Bronchial epithelial cell (primary cell): ENCODE measurements around the gene PLXNA4. TPM values are rescaled to one million over a fixed set of nuclear protein-coding genes. Genes with fewer than 3 reads are reported as not detected.

Source experiments
- DNase-seq: peaks from one replicate; pipeline ENCODE4 v3.0.0-alpha.2; 2010; ENCODE audit warnings: low read depth
- FAIRE-seq: peaks from 2 replicates; lab custom pipeline; 2011; peaks lifted over from hg19 to GRCh38; lab: Jason Lieb, UNC
- H3K27me3 ChIP-seq: 2 replicates; pipeline ENCODE4 v1.5.1; 2011; ENCODE audit warnings: low read length; ENCODE audit not compliant: control insufficient read depth, insufficient read depth
- H3K36me3 ChIP-seq: 2 replicates; pipeline ENCODE4 v1.5.1; 2011; ENCODE audit warnings: low read length; ENCODE audit not compliant: control insufficient read depth, insufficient read depth
- H3K4me3 ChIP-seq: 2 replicates; pipeline ENCODE4 v1.5.1; 2011; ENCODE audit warnings: mild to moderate bottlenecking, low read depth, low read length, control low read depth
- total RNA-seq: library from RNA; depleted of rRNA; stranded (reverse); fragments of >200 nt; gene quantifications from 2 replicates; pipeline ENCODE4 v1.2.1, GENCODE V29; 2014
- TF ChIP-seq, protein P1 (sequence below): IDR thresholded peaks from 2 replicates; pipeline ENCODE4 v1.5.1; 2011; ENCODE audit warnings: mild to moderate bottlenecking, moderate library complexity, low read length, control low read depth, inconsistent platforms; ENCODE audit not compliant: insufficient read depth, severe bottlenecking

Gene PLXNA4
- total RNA-seq, 1 donor from 2014 or later, result under 0.01 TPM

DNA sequence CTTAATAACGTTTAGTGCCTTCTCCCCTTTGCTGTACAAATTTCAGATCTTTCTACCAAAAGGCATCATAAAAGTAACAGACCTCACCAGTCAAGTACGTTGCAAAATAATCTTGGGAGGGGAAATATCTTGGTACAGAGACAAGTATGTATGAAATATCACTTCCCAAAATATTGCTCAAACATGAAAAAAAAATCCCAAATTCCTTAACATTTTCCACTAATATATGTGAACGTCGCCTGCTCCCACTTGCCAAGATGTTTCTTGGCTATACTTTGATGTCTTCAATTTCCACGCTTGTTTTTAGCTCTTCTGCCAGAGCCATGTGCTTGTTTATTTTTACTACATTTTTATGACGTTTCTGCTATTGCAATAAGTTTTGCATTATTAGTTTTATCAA lies 223.5 kb downstream of the PLXNA4 start:
- no peak overlapping the region for H3K4me3 ChIP-seq
- H3K27me3 ChIP-seq, result no peaks in the 10 kb centered on the region
- H3K36me3 ChIP-seq, result no peaks in the 10 kb centered on the region
- no peak for DNase-seq
- TF ChIP-seq, protein P1, sequence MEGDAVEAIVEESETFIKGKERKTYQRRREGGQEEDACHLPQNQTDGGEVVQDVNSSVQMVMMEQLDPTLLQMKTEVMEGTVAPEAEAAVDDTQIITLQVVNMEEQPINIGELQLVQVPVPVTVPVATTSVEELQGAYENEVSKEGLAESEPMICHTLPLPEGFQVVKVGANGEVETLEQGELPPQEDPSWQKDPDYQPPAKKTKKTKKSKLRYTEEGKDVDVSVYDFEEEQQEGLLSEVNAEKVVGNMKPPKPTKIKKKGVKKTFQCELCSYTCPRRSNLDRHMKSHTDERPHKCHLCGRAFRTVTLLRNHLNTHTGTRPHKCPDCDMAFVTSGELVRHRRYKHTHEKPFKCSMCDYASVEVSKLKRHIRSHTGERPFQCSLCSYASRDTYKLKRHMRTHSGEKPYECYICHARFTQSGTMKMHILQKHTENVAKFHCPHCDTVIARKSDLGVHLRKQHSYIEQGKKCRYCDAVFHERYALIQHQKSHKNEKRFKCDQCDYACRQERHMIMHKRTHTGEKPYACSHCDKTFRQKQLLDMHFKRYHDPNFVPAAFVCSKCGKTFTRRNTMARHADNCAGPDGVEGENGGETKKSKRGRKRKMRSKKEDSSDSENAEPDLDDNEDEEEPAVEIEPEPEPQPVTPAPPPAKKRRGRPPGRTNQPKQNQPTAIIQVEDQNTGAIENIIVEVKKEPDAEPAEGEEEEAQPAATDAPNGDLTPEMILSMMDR, result no peak
- FAIRE-seq, result no peak

DNA sequence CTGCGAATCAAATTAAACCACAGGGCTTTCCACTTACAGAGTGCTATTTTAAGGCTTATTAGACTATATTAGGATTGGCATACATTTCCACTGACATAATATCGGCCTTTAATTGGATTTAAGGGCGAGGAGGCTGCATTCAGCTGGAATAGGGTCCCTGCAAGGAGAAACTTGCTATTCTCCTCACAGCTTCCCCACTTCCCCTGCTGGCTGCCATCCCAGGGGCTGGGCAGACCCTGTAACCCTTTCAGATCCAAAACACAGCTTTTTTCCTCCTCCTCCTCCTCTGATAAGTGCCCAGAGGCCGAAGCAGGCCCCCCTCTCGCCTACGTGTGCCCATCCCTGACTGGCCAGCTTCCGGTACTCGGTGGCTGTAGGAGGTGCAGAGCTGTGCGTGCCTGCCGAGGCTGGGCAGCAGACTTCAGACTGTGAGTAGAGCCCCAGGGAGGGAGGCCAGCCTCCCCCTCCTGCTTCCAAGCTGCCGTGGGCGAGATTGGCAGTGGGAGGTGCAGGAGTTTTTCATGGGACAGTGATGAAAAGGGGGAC lies 224.2 kb downstream of the PLXNA4 start:
- H3K36me3 ChIP-seq, result no peaks in the 10 kb centered on the region
- DNase-seq, result no peak
- TF ChIP-seq, protein P1, result no peak
- no peaks in the 10 kb centered on the region for H3K27me3 ChIP-seq
- no peak overlapping the region for H3K4me3 ChIP-seq
- no peak for FAIRE-seq

DNA sequence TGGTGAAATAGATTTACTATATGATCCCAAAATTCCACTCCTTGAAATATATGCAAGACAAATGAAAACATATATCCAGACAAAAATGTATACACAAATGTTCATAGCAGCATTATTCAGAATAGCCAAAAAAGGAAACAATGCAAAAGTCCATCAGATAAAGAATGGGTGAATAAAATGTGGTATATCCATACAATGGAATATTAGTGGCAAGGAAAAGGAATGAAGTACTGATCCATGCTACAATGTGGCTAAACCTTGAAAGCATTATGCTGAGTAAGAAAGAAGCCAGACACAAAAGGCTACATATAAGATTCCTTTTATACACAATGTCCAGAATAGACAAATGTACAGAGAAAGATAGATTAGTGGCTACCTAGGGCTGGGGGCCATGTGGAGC lies 225.5 kb downstream of the PLXNA4 start:
- no peaks in the 10 kb centered on the region for H3K36me3 ChIP-seq
- TF ChIP-seq, protein P1, result no peak
- H3K27me3 ChIP-seq, result no peaks in the 10 kb centered on the region
- FAIRE-seq, result no peak
- H3K4me3 ChIP-seq, result no peak overlapping the region
- DNase-seq, result no peak

DNA sequence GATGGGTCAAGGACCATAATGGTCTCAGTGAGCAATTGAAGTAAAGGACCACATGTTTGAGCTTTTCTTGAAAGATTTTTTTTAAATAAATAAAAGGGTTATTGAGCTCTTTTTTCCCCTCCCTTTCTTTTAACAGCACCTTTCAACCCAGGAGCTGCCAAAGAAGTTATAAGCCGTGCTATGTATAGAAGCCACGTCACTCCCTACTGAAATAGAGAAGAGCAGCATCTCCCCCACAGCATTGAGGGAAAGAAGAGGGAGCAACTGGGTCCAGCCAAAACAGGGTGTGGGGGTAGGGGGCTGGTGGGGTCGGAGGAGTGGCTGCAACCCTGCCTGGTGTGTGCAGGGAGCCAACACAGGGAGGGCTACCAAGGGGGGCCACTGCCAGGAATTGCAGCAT lies 227.2 kb downstream of the PLXNA4 start:
- Histone ChIP-seq H3K36me3 (no peaks in the 10 kb centered on the region), H3K4me3 (no peak overlapping the region), H3K27me3 (no peaks in the 10 kb centered on the region)
- TF ChIP-seq, protein P1, result no peak
- FAIRE-seq (no peak), DNase-seq (no peak)

DNA sequence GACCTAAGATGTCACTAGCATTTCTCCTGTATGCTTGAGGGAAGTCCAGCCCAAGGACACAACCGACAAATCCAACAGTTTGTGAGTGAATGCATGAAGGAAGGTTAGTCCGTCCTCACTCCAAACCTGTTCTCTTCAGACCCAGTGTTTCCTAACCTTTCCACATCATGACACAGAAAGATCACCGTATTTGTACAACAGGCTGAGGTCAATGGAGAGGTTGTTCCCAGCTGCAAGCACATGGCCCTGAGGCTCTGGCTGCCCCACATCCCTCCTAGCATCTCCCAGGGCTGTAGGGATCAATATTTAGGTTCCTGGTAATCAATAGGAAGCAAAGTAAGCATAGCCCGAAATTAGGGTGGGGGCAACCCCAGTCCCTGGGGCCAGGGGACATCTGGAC lies 227.9 kb downstream of the PLXNA4 start:
- FAIRE-seq (peak; percentile 28), DNase-seq (no peak)
- Histone ChIP-seq H3K4me3 (no peak overlapping the region), H3K27me3 (no peaks in the 10 kb centered on the region), H3K36me3 (no peaks in the 10 kb centered on the region)
- TF ChIP-seq, protein P1, result no peak

DNA sequence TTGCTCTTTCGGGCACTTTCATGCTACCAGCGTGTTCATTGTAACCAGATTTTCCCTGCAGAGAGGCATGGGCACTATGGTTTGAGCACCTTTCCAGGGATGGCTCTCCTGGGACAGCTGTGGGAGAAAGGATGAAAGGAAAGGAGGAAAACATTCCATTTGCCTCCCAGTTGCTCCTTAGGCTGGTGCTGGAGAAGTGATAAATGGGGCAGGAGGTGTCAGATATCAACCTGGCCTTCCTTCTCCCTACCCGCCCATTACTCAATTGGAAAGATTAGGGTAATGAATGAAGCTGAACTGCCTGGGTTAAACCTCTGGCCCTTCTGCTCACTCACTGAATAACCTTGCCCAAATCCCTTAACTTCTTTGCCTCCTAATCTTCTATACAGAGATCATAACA lies 228.4 kb downstream of the PLXNA4 start:
- no peaks in the 10 kb centered on the region for H3K36me3 ChIP-seq
- H3K4me3 ChIP-seq, result no peak overlapping the region
- DNase-seq, result no peak
- no peaks in the 10 kb centered on the region for H3K27me3 ChIP-seq
- TF ChIP-seq, protein P1, result no peak
- no peak for FAIRE-seq
